B cell (primary cell): Measurements from ENCODE around the gene MACROH2A1. TPM values are rescaled to one million over a fixed set of nuclear protein-coding genes. Genes with fewer than 3 reads are reported as not detected.

Experiments used
- ATAC-seq: fragments of 200-7000 bp; cut with Tn5 transposase; one replicate; pipeline ENCODE4 v1.10.0; 2021; ENCODE audit warnings: low read depth, mild to moderate bottlenecking, moderate number of reproducible peaks, moderate library complexity
- CTCF ChIA-PET: fragments of 350-600 bp; sonication (Branson Sonifier 250); formaldehyde crosslinking; loops from one replicate; lab custom pipeline; 2021; ENCODE audit warnings: antibody characterized with exemption, inconsistent platforms; lab: Charles Lee
- POLR2A ChIA-PET: fragments of 350-600 bp; sonication (Branson Sonifier 250); formaldehyde crosslinking; loops from one replicate; lab custom pipeline; 2021; ENCODE audit warnings: antibody characterized with exemption; lab: Charles Lee
- DNase-seq: peaks from one replicate; pipeline ENCODE4 v3.0.0; 2013
- H2AFZ ChIP-seq: 2 replicates; pipeline ENCODE4 v1.6.1; 2012; ENCODE audit warnings: mild to moderate bottlenecking, low read depth, low read length; ENCODE audit not compliant: insufficient read depth, poor library complexity, severe bottlenecking
- H3K27ac ChIP-seq, 2 donors: 1 replicate in 1 of 2; 2 replicates in 1 of 2; pipeline ENCODE4 v1.5.1; 2012 to 2013; ENCODE audit warnings: low read length in 2 of 2, mild to moderate bottlenecking in 2 of 2, moderate library complexity in 1 of 2
- H3K27me3 ChIP-seq, 4 experiments: fragments of 200-600 bp in 1 of 4; sonication (generic) in 1 of 4; replicated peaks in 1 of 4; 1 replicate in 2 of 4; 2 replicates in 2 of 4; pipeline versions ENCODE4 v1.6.1 to v1.7.0; 2013 to 2016; ENCODE audit warnings: low read length in 3 of 4, mild to moderate bottlenecking in 2 of 4, mixed read lengths in 1 of 4, moderate library complexity in 1 of 4; ENCODE audit not compliant: insufficient read depth in 4 of 4, control insufficient read depth in 3 of 4; ENCODE audit errors: control extremely low read depth in 1 of 4
- H3K36me3 ChIP-seq, 2 experiments: replicated peaks in 1 of 2; 1 replicate in 1 of 2; 2 replicates in 1 of 2; pipeline versions ENCODE4 v1.6.1 to v1.7.1; 2013; ENCODE audit warnings: low read length in 1 of 2; ENCODE audit not compliant: insufficient read depth in 2 of 2, control insufficient read depth in 1 of 2; ENCODE audit errors: control extremely low read depth in 1 of 2, extremely low read depth in 1 of 2
- H3K4me1 ChIP-seq, 2 donors: fragments of 200-600 bp in 1 of 2; sonication (generic) in 1 of 2; 1 replicate in 1 of 2; 2 replicates in 1 of 2; pipeline versions ENCODE4 v1.5.1 to v1.6.1; 2013 to 2017; ENCODE audit warnings: low read length in 2 of 2; ENCODE audit not compliant: control insufficient read depth in 2 of 2, insufficient read depth in 2 of 2
- H3K4me2 ChIP-seq: replicated peaks from 2 replicates; pipeline ENCODE3; 2012; ENCODE audit warnings: mild to moderate bottlenecking, low read depth, low read length; ENCODE audit not compliant: poor library complexity, severe bottlenecking
- H3K4me3 ChIP-seq, 5 experiments: fragments of 200-600 bp in 1 of 5; sonication (generic) in 1 of 5; 1 replicate in 3 of 5; 2 replicates in 2 of 5; pipeline versions ENCODE4 v1.5.1 to v1.7.0; 2011 to 2016; ENCODE audit warnings: low read length in 4 of 5, mild to moderate bottlenecking in 4 of 5, low read depth in 2 of 5, control low read depth in 1 of 5, moderate library complexity in 1 of 5; ENCODE audit not compliant: insufficient read depth in 1 of 5; ENCODE audit errors: control extremely low read depth in 1 of 5, extremely low read depth in 1 of 5
- H3K79me2 ChIP-seq: fragments of 200-600 bp; sonication (generic); one replicate; pipeline ENCODE4 v1.6.0; 2016; ENCODE audit warnings: low read length; ENCODE audit not compliant: control insufficient read depth, insufficient read depth
- H3K9ac ChIP-seq: fragments of 200-600 bp; sonication (generic); 2 replicates; pipeline ENCODE4 v1.6.1; 2017; ENCODE audit warnings: mild to moderate bottlenecking, low read length, moderate library complexity
- H3K9me3 ChIP-seq, 3 donors: one replicate each; pipeline versions ENCODE4 v1.6.1 to v1.7.1; 2013; ENCODE audit warnings: low read length in 2 of 3; ENCODE audit not compliant: control insufficient read depth in 2 of 3, insufficient read depth in 1 of 3; ENCODE audit errors: control extremely low read depth in 1 of 3
- H4K20me1 ChIP-seq: 2 replicates; pipeline ENCODE4 v1.6.0; 2012; ENCODE audit warnings: mild to moderate bottlenecking, low read length; ENCODE audit not compliant: insufficient read depth, control insufficient read depth, poor library complexity, severe bottlenecking
- H3K27ac Mint-ChIP-seq: one replicate; pipeline ENCODE4 v1.8.0; 2021; ENCODE audit warnings: mixed read lengths
- H3K27me3 Mint-ChIP-seq: one replicate; pipeline ENCODE4 v1.8.0; 2021; ENCODE audit warnings: mixed read lengths
- H3K4me1 Mint-ChIP-seq: one replicate; pipeline ENCODE4 v1.8.0; 2021; ENCODE audit warnings: mixed read lengths
- H3K4me3 Mint-ChIP-seq: one replicate; pipeline ENCODE4 v1.8.0; 2021; ENCODE audit warnings: mixed read lengths
- H3K9me3 Mint-ChIP-seq: one replicate; pipeline ENCODE4 v1.8.0; 2022; ENCODE audit warnings: mixed read lengths; ENCODE audit not compliant: insufficient read depth
- EZH2 ChIP-seq: IDR thresholded peaks from 2 replicates; pipeline ENCODE4 v1.6.1; 2012; ENCODE audit warnings: borderline replicate concordance, low read depth, mild to moderate bottlenecking, moderate library complexity, low read length; ENCODE audit not compliant: insufficient read depth, poor library complexity, severe bottlenecking
- WGBS: methylation state at CpG from one replicate; pipeline ENCODE4 v1.1.5; 2013; ENCODE audit warnings: missing lambda C conversion rate; ENCODE audit not compliant: insufficient coverage; 5-methylcytosine and 5-hydroxymethylcytosine counted together
- intact Hi-C: fragments of 100-400 bp; cut with micrococcal nuclease; formaldehyde crosslinking; loops from one replicate; pipeline ENCODE4 v1.10.0; 2022
- polyA plus RNA-seq: library from polyadenylated mRNA; depleted of rRNA; stranded (reverse); fragments of >200 nt; gene quantifications from 2 replicates; pipeline ENCODE4 v1.2.3, GENCODE V29; 2012
- total RNA-seq, 2 donors: library from RNA; stranded (reverse); fragments of 120-200 nt in 1 of 2; gene quantifications; 1 replicate in 1 of 2; 2 replicates in 1 of 2; pipeline versions ENCODE4 v1.2.3 to v1.2.4, GENCODE V29; 2013 to 2022
- TF ChIP-seq, protein P1 (sequence below): fragments of 200-600 bp; IDR thresholded peaks from one replicate; pipeline ENCODE4 v1.8.0; 2022; ENCODE audit warnings: antibody characterized with exemption, mild to moderate bottlenecking

The MACROH2A1 gene
- total and polyA plus RNA-seq, 2 donors (not counting 1 experiment from before 2014, with no cell fraction given): 80.1 to 99.7 TPM

DNA sequence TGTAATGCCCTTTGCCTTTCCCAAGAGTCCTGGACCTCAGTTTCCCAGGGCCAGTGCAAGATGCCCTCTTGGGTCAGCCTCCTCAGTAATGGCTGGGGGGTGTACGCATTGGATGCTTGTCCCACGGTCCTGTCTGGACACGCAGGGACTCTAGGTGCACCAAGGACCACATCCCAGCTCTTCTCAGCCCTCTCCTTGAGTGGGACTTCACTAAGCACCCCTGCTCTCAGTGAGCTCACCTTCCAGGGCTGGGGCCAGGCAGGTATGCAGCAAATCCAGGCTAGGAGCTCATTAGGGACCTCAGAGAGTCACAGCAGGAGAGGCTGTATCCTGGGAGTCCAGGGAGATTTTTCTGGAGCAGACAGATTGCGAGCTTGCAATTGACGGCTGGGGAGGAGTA lies 59.8 kb downstream of the MACROH2A1 start:
- ATAC-seq: no peak

DNA sequence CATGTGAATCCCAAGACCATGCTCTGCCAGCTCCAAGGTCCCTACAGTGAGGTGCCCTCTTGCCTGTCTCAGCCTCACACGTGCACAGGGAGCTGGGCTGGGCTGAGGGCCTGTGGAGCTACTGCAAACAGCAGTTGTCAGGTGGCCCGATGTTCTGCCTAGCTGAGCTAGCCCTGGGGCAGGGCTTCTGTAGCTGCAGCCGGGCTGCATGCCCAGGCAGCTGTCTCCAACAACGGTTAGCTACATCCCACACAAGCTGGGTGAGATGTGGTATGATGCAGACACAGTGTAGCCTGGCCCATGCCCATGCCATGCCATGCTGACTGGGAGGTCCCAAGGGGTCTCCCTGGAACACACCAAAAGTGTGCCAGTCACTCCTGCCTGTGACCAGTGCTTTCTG lies 62.0 kb downstream of the MACROH2A1 start:
- H3K27me3 ChIP-seq: no peaks in the 10 kb centered on the region
- no peaks in the 10 kb centered on the region for H4K20me1 ChIP-seq
- DNase-seq (no peak), ATAC-seq (no peak)
- peaks cover 0 to 70% of the 10 kb centered on the region in 2 experiments for H3K36me3 ChIP-seq
- H3K9me3 Mint-ChIP-seq: no peaks in the 10 kb centered on the region
- WGBS: 97% methylated on average over 2 of the region's 4 CpGs
- H2AFZ ChIP-seq: no peak overlapping the region
- no peak overlapping the region for H3K4me2 ChIP-seq
- no peaks in the 10 kb centered on the region for H3K4me1 Mint-ChIP-seq
- TF ChIP-seq, protein P1, sequence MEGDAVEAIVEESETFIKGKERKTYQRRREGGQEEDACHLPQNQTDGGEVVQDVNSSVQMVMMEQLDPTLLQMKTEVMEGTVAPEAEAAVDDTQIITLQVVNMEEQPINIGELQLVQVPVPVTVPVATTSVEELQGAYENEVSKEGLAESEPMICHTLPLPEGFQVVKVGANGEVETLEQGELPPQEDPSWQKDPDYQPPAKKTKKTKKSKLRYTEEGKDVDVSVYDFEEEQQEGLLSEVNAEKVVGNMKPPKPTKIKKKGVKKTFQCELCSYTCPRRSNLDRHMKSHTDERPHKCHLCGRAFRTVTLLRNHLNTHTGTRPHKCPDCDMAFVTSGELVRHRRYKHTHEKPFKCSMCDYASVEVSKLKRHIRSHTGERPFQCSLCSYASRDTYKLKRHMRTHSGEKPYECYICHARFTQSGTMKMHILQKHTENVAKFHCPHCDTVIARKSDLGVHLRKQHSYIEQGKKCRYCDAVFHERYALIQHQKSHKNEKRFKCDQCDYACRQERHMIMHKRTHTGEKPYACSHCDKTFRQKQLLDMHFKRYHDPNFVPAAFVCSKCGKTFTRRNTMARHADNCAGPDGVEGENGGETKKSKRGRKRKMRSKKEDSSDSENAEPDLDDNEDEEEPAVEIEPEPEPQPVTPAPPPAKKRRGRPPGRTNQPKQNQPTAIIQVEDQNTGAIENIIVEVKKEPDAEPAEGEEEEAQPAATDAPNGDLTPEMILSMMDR: no peak
- no peak for TF ChIP-seq EZH2
- H3K4me3 Mint-ChIP-seq: no peak overlapping the region
- no peaks in the 10 kb centered on the region for H3K9me3 ChIP-seq
- ChIA-PET CTCF (no interaction called here), POLR2A (no interaction called here)
- H3K9ac ChIP-seq: no peak overlapping the region
- intact Hi-C loops: no loop called here
- H3K4me1 ChIP-seq: no peaks in the 10 kb centered on the region
- H3K27ac Mint-ChIP-seq: no peak overlapping the region
- H3K27ac ChIP-seq: no peak overlapping the region
- no peak overlapping the region for H3K4me3 ChIP-seq
- H3K27me3 Mint-ChIP-seq: no peaks in the 10 kb centered on the region
- no peaks in the 10 kb centered on the region for H3K79me2 ChIP-seq

More for the DNA sequence above, 59.8 kb downstream of the MACROH2A1 start:
- Mint-ChIP-seq H3K9me3 (no peaks in the 10 kb centered on the region), H3K27me3 (no peaks in the 10 kb centered on the region), H3K27ac (no peak overlapping the region), H3K4me1 (no peaks in the 10 kb centered on the region), H3K4me3 (no peak overlapping the region)
- H3K79me2 ChIP-seq: no peaks in the 10 kb centered on the region
- TF ChIP-seq, protein P1: no peak
- no peak for TF ChIP-seq EZH2
- intact Hi-C loops: no loop called here
- H3K4me1 ChIP-seq: no peaks in the 10 kb centered on the region
- no peak overlapping the region for H2AFZ ChIP-seq
- CTCF ChIA-PET: no interaction called here
- no peaks in the 10 kb centered on the region for H3K27me3 ChIP-seq
- H3K4me3 ChIP-seq: no peak overlapping the region
- H3K9me3 ChIP-seq: no peaks in the 10 kb centered on the region
- H3K27ac ChIP-seq: no peak overlapping the region
- H3K4me2 ChIP-seq: no peak overlapping the region
- 94% methylated on average over 2 of the region's 5 CpGs for WGBS
- no peak for DNase-seq
- POLR2A ChIA-PET: no interaction called here
- peaks cover 0 to 78% of the 10 kb centered on the region in 2 experiments for H3K36me3 ChIP-seq
- H3K9ac ChIP-seq: no peak overlapping the region
- H4K20me1 ChIP-seq: no peaks in the 10 kb centered on the region
